Calu3 (cell line): Measurements from ENCODE around the gene NCK2. TPM values are rescaled to one million over a fixed set of nuclear protein-coding genes. Genes with fewer than 3 reads are reported as not detected.
A peak's percentile ranks its signal among the peaks of the same experiment; 100 is the strongest.
"Not testable (repeated sequence)": the region's sequence is repeated elsewhere in the genome, so short reads cannot be mapped to it uniquely, and the experiment has no call there.

Source experiments
- BruUV-seq: library from RNA; stranded (reverse); fragments of 400-500 nt; replicated peaks from 2 replicates; lab custom pipeline; 2021; lab: Mats Ljungman, UMichigan
- CTCF ChIA-PET: fragments of 300-600 bp; sonication (Branson Sonifier 250); formaldehyde crosslinking; loops from one replicate; lab custom pipeline; 2022; ENCODE audit warnings: antibody characterized with exemption; lab: Charles Lee
- DNase-seq: peaks from one replicate; pipeline ENCODE4 v3.0.0; 2022
- H3K27ac Mint-ChIP-seq: one replicate; pipeline ENCODE4 v1.8.0; 2022; ENCODE audit warnings: mixed read lengths; ENCODE audit not compliant: unreplicated experiment
- H3K27me3 Mint-ChIP-seq: one replicate; pipeline ENCODE4 v1.8.0; 2022; ENCODE audit warnings: mixed read lengths; ENCODE audit not compliant: unreplicated experiment
- H3K36me3 Mint-ChIP-seq: one replicate; pipeline ENCODE4 v1.8.0; 2022; ENCODE audit warnings: mild to moderate bottlenecking, moderate library complexity, mixed read lengths; ENCODE audit not compliant: insufficient read depth, unreplicated experiment
- H3K4me1 Mint-ChIP-seq: one replicate; pipeline ENCODE4 v1.8.0; 2022; ENCODE audit warnings: mild to moderate bottlenecking, low read depth, mixed read lengths; ENCODE audit not compliant: unreplicated experiment
- H3K4me3 Mint-ChIP-seq: one replicate; pipeline ENCODE4 v1.8.0; 2022; ENCODE audit warnings: mild to moderate bottlenecking, low read depth, moderate library complexity, mixed read lengths; ENCODE audit not compliant: unreplicated experiment
- H3K9me3 Mint-ChIP-seq: one replicate; pipeline ENCODE4 v1.8.0; 2022; ENCODE audit warnings: low read depth, mixed read lengths; ENCODE audit not compliant: unreplicated experiment
- CTCF ChIP-seq: fragments of 200-600 bp; IDR thresholded peaks from one replicate; pipeline ENCODE4 v1.8.0; 2022; ENCODE audit warnings: antibody characterized with exemption; ENCODE audit not compliant: unreplicated experiment
- intact Hi-C: fragments of 100-400 bp; cut with micrococcal nuclease; formaldehyde crosslinking; loops from one replicate; pipeline ENCODE4 v1.10.0; 2022; ENCODE audit not compliant: unreplicated experiment
- total RNA-seq: library from RNA; stranded (reverse); gene quantifications from 2 replicates; pipeline ENCODE4 v1.2.3, GENCODE V29; 2022

Gene NCK2
- total RNA-seq, 1 experiment from 2014 or later: 88.6 TPM

- no peaks in the 10 kb centered on the region for H3K27me3 Mint-ChIP-seq
- no peak for DNase-seq
- no peak overlapping the region for H3K4me3 Mint-ChIP-seq
- no peaks in the 10 kb centered on the region for H3K9me3 Mint-ChIP-seq
- BruUV-seq: no TSS peak
- no peak for TF ChIP-seq CTCF
- peaks cover 22% of the 10 kb centered on the region for H3K36me3 Mint-ChIP-seq
- CTCF ChIA-PET: no interaction called here
- peaks cover 78% of the 10 kb centered on the region for H3K4me1 Mint-ChIP-seq
- intact Hi-C loops: no loop called here
- H3K27ac Mint-ChIP-seq: no peak overlapping the region
These were observed 8.7 kb downstream of the NCK2 start for GRCh38 chr2:105753380-105753779.

GRCh38 chr2:105754011-105754410 lies 9.3 kb downstream of the NCK2 start:
- Mint-ChIP-seq H3K27me3 (no peaks in the 10 kb centered on the region), H3K4me3 (no peak overlapping the region), H3K36me3 (peaks cover 21% of the 10 kb centered on the region), H3K27ac (no peak overlapping the region), H3K9me3 (no peaks in the 10 kb centered on the region), H3K4me1 (peaks cover 72% of the 10 kb centered on the region)
- CTCF ChIA-PET: no interaction called here
- no peak for DNase-seq
- TF ChIP-seq CTCF: no peak
- intact Hi-C loops: no loop called here
- BruUV-seq: no TSS peak

- TF ChIP-seq CTCF: no peak
- Mint-ChIP-seq H3K4me1 (peaks cover 62% of the 10 kb centered on the region), H3K27me3 (no peaks in the 10 kb centered on the region), H3K36me3 (peaks cover 12% of the 10 kb centered on the region), H3K9me3 (no peaks in the 10 kb centered on the region), H3K27ac (peak overlapping the region; percentile 5), H3K4me3 (no peak overlapping the region)
- CTCF ChIA-PET: no interaction called here
- no TSS peak for BruUV-seq
- intact Hi-C loops: no loop called here
- DNase-seq: no peak
These were observed 10.3 kb downstream of the NCK2 start for GRCh38 chr2:105754994-105755393.

GRCh38 chr2:105755895-105756294 lies 11.2 kb downstream of the NCK2 start:
- no peak for TF ChIP-seq CTCF
- Mint-ChIP-seq H3K4me3 (no peak overlapping the region), H3K36me3 (peaks cover 9% of the 10 kb centered on the region), H3K27me3 (no peaks in the 10 kb centered on the region), H3K4me1 (peaks cover 53% of the 10 kb centered on the region), H3K9me3 (no peaks in the 10 kb centered on the region), H3K27ac (no peak overlapping the region)
- no TSS peak for BruUV-seq
- no peak for DNase-seq
- CTCF ChIA-PET: no interaction called here
- intact Hi-C loops: no loop called here

- H3K4me1 Mint-ChIP-seq: peaks cover 48% of the 10 kb centered on the region
- CTCF ChIA-PET: no interaction called here
- H3K9me3 Mint-ChIP-seq: no peaks in the 10 kb centered on the region
- no peak for DNase-seq
- intact Hi-C loops: no loop called here
- BruUV-seq: no TSS peak
- H3K4me3 Mint-ChIP-seq: no peak overlapping the region
- no peak overlapping the region for H3K27ac Mint-ChIP-seq
- peaks cover 3% of the 10 kb centered on the region for H3K36me3 Mint-ChIP-seq
- no peak for TF ChIP-seq CTCF
- no peaks in the 10 kb centered on the region for H3K27me3 Mint-ChIP-seq
These were observed 11.7 kb downstream of the NCK2 start for GRCh38 chr2:105756435-105756834.

GRCh38 chr2:105756865-105757264 lies 12.2 kb downstream of the NCK2 start:
- H3K4me3 Mint-ChIP-seq, H3K36me3 Mint-ChIP-seq, DNase-seq, H3K27ac Mint-ChIP-seq, BruUV-seq, H3K27me3 Mint-ChIP-seq, H3K9me3 Mint-ChIP-seq, intact Hi-C loops: not testable (repeated sequence)
- CTCF ChIA-PET: interaction anchor here (1.2 kb wide), 1 partner anchor 174 kb away, joined by 5 read pairs; no protein-coding TSS in a partner anchor
- H3K4me1 Mint-ChIP-seq: peaks cover 47% of the 10 kb centered on the region
